Liver (tissue), 3 donors: ENCODE data around the gene GSE1.

Experiments
- EGR1 ChIP-seq, 2 donors: IDR thresholded peaks; 2 replicates each; pipeline ENCODE4 v1.6.1; 2016 to 2018; ENCODE audit warnings: antibody characterized with exemption in 2 of 2, low read depth in 2 of 2
- TF ChIP-seq, protein P1 (sequence below): IDR thresholded peaks from 2 replicates; pipeline ENCODE4 v1.6.1; 2016; ENCODE audit warnings: antibody characterized with exemption, mild to moderate bottlenecking
- TF ChIP-seq, protein P2 (sequence below): fragments of 150-350 bp; IDR thresholded peaks from 2 replicates; pipeline ENCODE4 v1.5.1; 2017; ENCODE audit warnings: improper control_type of control experiment, low read depth, low read length; ENCODE audit not compliant: missing input control
- donor health status: healthy.
- donor health status: healthy.

DNA sequence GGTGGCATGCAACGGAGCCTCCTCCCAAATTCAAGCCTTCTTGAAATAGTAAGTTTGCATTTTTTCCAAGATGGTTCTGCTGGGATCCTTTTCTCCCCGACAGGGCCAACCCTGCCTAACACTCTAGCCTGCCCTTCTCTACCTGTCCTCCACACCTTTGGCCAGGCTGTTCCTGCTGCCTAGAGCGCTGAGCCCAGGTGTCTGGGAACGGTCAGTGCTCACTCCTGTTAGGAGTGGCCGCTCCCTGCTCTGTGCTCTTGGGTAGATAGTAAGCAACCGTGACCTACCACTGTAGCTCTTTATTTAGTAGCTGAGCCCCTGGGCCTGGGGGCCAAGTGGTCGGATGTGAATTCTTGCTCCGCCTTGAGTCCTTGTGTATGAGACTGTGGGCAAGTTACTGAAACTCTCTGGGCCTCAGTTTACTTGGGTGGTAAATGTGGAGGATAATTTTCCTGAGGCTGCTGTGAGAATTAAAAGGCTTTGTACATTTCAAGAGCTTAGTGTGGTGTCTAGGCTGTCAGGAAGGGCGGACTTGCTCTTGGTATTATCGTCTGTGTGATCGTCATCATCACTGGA, 44.0 kb upstream of the GSE1 start:
- TF ChIP-seq, protein P1, sequence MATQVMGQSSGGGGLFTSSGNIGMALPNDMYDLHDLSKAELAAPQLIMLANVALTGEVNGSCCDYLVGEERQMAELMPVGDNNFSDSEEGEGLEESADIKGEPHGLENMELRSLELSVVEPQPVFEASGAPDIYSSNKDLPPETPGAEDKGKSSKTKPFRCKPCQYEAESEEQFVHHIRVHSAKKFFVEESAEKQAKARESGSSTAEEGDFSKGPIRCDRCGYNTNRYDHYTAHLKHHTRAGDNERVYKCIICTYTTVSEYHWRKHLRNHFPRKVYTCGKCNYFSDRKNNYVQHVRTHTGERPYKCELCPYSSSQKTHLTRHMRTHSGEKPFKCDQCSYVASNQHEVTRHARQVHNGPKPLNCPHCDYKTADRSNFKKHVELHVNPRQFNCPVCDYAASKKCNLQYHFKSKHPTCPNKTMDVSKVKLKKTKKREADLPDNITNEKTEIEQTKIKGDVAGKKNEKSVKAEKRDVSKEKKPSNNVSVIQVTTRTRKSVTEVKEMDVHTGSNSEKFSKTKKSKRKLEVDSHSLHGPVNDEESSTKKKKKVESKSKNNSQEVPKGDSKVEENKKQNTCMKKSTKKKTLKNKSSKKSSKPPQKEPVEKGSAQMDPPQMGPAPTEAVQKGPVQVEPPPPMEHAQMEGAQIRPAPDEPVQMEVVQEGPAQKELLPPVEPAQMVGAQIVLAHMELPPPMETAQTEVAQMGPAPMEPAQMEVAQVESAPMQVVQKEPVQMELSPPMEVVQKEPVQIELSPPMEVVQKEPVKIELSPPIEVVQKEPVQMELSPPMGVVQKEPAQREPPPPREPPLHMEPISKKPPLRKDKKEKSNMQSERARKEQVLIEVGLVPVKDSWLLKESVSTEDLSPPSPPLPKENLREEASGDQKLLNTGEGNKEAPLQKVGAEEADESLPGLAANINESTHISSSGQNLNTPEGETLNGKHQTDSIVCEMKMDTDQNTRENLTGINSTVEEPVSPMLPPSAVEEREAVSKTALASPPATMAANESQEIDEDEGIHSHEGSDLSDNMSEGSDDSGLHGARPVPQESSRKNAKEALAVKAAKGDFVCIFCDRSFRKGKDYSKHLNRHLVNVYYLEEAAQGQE, result no peak
- TF ChIP-seq, protein P2, sequence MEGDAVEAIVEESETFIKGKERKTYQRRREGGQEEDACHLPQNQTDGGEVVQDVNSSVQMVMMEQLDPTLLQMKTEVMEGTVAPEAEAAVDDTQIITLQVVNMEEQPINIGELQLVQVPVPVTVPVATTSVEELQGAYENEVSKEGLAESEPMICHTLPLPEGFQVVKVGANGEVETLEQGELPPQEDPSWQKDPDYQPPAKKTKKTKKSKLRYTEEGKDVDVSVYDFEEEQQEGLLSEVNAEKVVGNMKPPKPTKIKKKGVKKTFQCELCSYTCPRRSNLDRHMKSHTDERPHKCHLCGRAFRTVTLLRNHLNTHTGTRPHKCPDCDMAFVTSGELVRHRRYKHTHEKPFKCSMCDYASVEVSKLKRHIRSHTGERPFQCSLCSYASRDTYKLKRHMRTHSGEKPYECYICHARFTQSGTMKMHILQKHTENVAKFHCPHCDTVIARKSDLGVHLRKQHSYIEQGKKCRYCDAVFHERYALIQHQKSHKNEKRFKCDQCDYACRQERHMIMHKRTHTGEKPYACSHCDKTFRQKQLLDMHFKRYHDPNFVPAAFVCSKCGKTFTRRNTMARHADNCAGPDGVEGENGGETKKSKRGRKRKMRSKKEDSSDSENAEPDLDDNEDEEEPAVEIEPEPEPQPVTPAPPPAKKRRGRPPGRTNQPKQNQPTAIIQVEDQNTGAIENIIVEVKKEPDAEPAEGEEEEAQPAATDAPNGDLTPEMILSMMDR, result no peak
- TF ChIP-seq EGR1 (IDR thresholded peaks at IDR 0.05; ENCODE audit: low read depth in 2 of 2), result no peak
